HG03439 (cell line): ENCODE measurements around the gene SLC11A2.
"Not testable (repeated sequence)": the region's sequence is repeated elsewhere in the genome, so short reads cannot be mapped to it uniquely, and the experiment has no call there.

Source experiments
- ATAC-seq: cut with Tn5 transposase; IDR thresholded peaks from one replicate; pipeline ENCODE4 v1.9.1; 2021; ENCODE audit warnings: mild to moderate bottlenecking, moderate library complexity; ENCODE audit not compliant: unreplicated experiment

Gene SLC11A2

GRCh38 chr12:50991291-50991690, 34.9 kb downstream of the SLC11A2 start:
- no peak for ATAC-seq

- ATAC-seq: no peak
These were observed 35.4 kb downstream of the SLC11A2 start for GRCh38 chr12:50990791-50991190.

- no peak for ATAC-seq
These were observed 35.9 kb downstream of the SLC11A2 start for GRCh38 chr12:50990147-50990727.

GRCh38 chr12:50988871-50989270, 37.3 kb downstream of the SLC11A2 start:
- no peak for ATAC-seq

- ATAC-seq: no peak
These were observed 38.1 kb downstream of the SLC11A2 start for GRCh38 chr12:50988051-50988450.

- ATAC-seq: no peak
These were observed 39.0 kb downstream of the SLC11A2 start for GRCh38 chr12:50986966-50987737.

GRCh38 chr12:50985322-50985721, 40.9 kb downstream of the SLC11A2 start:
- ATAC-seq: no peak

GRCh38 chr12:50984586-50985298, 41.4 kb downstream of the SLC11A2 start:
- ATAC-seq: no peak

GRCh38 chr12:50981319-50982239, 44.6 kb downstream of the SLC11A2 start:
- no peak for ATAC-seq

GRCh38 chr12:50980545-50980944, 45.6 kb downstream of the SLC11A2 start:
- ATAC-seq: no peak

GRCh38 chr12:50979369-50980052, 46.7 kb downstream of the SLC11A2 start:
- peak; percentile 73 for ATAC-seq

GRCh38 chr12:50971946-50972345, 54.2 kb downstream of the SLC11A2 start:
- no peak for ATAC-seq

GRCh38 chr12:50964432-50964831, 61.8 kb downstream of the SLC11A2 start:
- ATAC-seq: no peak

- no peak for ATAC-seq
These were observed 64.5 kb downstream of the SLC11A2 start for GRCh38 chr12:50961708-50962107.

- ATAC-seq: no peak
These were observed 66.1 kb downstream of the SLC11A2 start for GRCh38 chr12:50960130-50960529.

GRCh38 chr12:50955697-50956096, 70.5 kb downstream of the SLC11A2 start:
- ATAC-seq: no peak

- ATAC-seq: no peak
These were observed 70.9 kb downstream of the SLC11A2 start for GRCh38 chr12:50955288-50955687.

GRCh38 chr12:50954789-50955188, 71.4 kb downstream of the SLC11A2 start:
- ATAC-seq: not testable (repeated sequence)

- ATAC-seq: no peak
These were observed 73.1 kb downstream of the SLC11A2 start for GRCh38 chr12:50953047-50953446.

GRCh38 chr12:50952510-50952909, 73.7 kb downstream of the SLC11A2 start, which contains the start of gene HIGD1C:
TSS of gene HIGD1C (plus strand) at chr12:50952544. CDS start at chr12:50953999, 1,455 bp downstream.
- no peak for ATAC-seq
